ENCODE data around the gene GRIA1. TPM values are rescaled to one million over a fixed set of nuclear protein-coding genes. Genes with fewer than 3 reads are reported as not detected.

The GRIA1 gene
- total RNA-seq, 1 experiment from 2014 or later = 0.81 TPM

- no peak for DNase-seq (ENCODE audit: low spot score)
- no peaks in the 10 kb centered on the region for H3K36me3 Mint-ChIP-seq
- H3K9me3 Mint-ChIP-seq = no peaks in the 10 kb centered on the region
- H3K27me3 Mint-ChIP-seq (ENCODE audit: low read depth) = no peaks in the 10 kb centered on the region
- ATAC-seq = no peak
- no peak overlapping the region for H3K4me3 Mint-ChIP-seq
- ChIA-PET CTCF (no interaction called here), POLR2A (no interaction called here)
- TF ChIP-seq CREB1 (CRISPR knock-in tag; IDR thresholded peaks at IDR 0.05) (no peak), ZMAT4 (CRISPR knock-in tag; IDR thresholded peaks at IDR 0.05) (no peak), ZNF232 (CRISPR knock-in tag; IDR thresholded peaks at IDR 0.05) (no peak)
- H3K4me1 Mint-ChIP-seq = peaks cover 17% of the 10 kb centered on the region
- H3K27ac Mint-ChIP-seq = no peak overlapping the region
Measured at GRCh38 chr5:153630546-153630945, 140.1 kb downstream of the GRIA1 start.

DNA sequence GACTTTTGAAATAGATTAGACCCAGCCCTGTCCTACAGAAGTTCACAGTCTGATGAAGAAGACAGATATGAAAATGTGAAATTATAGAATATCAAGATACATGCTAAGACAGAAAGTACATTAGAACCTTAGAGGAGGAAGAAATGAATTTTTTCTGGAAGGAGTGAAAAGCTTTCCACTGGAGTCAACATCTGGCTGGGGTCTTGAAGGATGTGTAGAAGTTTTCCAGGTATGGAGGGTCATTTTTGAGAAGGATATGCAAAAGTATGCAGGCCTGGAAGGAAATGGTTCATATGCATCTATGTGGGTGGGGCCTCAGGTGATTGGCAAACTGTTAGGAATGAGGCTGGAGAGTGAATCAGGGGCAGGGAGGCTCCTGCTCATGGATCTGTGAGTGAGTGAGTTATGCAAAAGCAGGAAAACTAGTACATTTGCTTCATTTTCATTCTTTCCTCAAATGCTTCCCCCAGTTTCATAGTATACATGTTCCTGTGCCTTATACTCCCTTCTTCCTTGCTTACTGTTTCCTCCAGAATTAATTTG, 142.3 kb downstream of the GRIA1 start:
- ChIA-PET POLR2A (no interaction called here), CTCF (no interaction called here)
- no peaks in the 10 kb centered on the region for H3K9me3 Mint-ChIP-seq
- ATAC-seq = 0 out of 2 replicates have a peak, but pooled peaks have one; percentile 17
- no peak overlapping the region for H3K4me3 Mint-ChIP-seq
- no peaks in the 10 kb centered on the region for H3K36me3 Mint-ChIP-seq
- TF ChIP-seq CTCF (IDR thresholded peaks at IDR 0.05) (no peak), ZNF138 (CRISPR knock-in tag; conservative IDR thresholded peaks at IDR 0.05) (no peak), ZBTB21 (CRISPR knock-in tag; IDR thresholded peaks at IDR 0.05; ENCODE audit: borderline replicate concordance) (no peak), E2F4 (CRISPR knock-in tag; IDR thresholded peaks at IDR 0.05; ENCODE audit: borderline replicate concordance, low read depth) (no peak), ZNF219 (CRISPR knock-in tag; IDR thresholded peaks at IDR 0.05; ENCODE audit: borderline replicate concordance) (no peak)
- TF ChIP-seq, protein P1, sequence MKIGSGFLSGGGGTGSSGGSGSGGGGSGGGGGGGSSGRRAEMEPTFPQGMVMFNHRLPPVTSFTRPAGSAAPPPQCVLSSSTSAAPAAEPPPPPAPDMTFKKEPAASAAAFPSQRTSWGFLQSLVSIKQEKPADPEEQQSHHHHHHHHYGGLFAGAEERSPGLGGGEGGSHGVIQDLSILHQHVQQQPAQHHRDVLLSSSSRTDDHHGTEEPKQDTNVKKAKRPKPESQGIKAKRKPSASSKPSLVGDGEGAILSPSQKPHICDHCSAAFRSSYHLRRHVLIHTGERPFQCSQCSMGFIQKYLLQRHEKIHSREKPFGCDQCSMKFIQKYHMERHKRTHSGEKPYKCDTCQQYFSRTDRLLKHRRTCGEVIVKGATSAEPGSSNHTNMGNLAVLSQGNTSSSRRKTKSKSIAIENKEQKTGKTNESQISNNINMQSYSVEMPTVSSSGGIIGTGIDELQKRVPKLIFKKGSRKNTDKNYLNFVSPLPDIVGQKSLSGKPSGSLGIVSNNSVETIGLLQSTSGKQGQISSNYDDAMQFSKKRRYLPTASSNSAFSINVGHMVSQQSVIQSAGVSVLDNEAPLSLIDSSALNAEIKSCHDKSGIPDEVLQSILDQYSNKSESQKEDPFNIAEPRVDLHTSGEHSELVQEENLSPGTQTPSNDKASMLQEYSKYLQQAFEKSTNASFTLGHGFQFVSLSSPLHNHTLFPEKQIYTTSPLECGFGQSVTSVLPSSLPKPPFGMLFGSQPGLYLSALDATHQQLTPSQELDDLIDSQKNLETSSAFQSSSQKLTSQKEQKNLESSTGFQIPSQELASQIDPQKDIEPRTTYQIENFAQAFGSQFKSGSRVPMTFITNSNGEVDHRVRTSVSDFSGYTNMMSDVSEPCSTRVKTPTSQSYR (CRISPR knock-in tag; IDR thresholded peaks at IDR 0.05) = no peak
- TF ChIP-seq, protein P2, sequence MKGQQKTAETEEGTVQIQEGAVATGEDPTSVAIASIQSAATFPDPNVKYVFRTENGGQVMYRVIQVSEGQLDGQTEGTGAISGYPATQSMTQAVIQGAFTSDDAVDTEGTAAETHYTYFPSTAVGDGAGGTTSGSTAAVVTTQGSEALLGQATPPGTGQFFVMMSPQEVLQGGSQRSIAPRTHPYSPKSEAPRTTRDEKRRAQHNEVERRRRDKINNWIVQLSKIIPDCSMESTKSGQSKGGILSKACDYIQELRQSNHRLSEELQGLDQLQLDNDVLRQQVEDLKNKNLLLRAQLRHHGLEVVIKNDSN (CRISPR knock-in tag; IDR thresholded peaks at IDR 0.05) = no peak
- H3K27me3 Mint-ChIP-seq (ENCODE audit: low read depth) = no peaks in the 10 kb centered on the region
- no peak overlapping the region for H3K27ac Mint-ChIP-seq
- DNase-seq (ENCODE audit: low spot score) = no peak
- H3K4me1 Mint-ChIP-seq = peaks cover 17% of the 10 kb centered on the region

DNA sequence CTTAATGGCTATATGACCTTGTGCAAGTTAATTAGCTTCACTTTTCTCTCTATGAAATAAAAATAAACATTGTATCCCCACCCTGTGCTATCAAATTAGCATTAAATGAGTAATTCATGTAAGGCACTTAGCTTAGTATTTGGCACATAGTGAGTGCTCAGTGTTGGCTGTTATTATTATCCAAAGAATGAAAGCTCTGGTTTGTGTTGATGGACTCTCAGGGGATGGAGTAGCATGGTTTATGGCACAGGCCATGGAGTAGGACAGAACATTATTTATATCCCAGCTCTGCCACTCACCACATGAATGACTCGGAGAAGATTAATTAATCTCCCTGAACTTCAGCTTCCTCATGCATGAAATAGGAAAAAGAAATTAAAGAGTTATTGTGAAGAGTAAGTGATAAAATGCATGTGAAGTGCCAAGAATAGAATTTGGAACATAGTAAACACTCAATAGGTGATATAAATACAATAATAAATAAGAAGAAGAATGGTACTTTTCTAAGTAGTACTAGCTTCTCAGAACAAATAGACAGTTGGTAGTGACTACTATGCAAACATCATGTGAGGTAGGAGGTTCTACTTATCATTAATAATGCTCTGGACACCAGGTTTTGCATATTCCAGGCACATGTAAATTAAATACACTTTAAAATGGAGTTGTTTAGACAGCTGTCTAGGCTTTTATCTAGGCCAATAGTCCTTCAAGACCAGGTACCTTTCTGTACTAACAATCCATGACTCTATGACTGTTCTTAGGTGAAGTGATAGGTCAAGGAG, 146.4 kb downstream of the GRIA1 start:
- Mint-ChIP-seq H3K36me3 (no peaks in the 10 kb centered on the region), H3K27me3 (ENCODE audit: low read depth) (no peaks in the 10 kb centered on the region), H3K4me3 (no peak overlapping the region), H3K4me1 (peaks cover 14% of the 10 kb centered on the region), H3K27ac (no peak overlapping the region), H3K9me3 (no peaks in the 10 kb centered on the region)
- ChIA-PET POLR2A (no interaction called here), CTCF (no interaction called here)
- DNase-seq (ENCODE audit: low spot score) (no peak), ATAC-seq (no peak)
- TF ChIP-seq CDX4 (CRISPR knock-in tag; IDR thresholded peaks at IDR 0.05; ENCODE audit: borderline replicate concordance) = no peak
- no peak for TF ChIP-seq ZNF423 (CRISPR knock-in tag; IDR thresholded peaks at IDR 0.05)
- no peak for TF ChIP-seq CREB1 (CRISPR knock-in tag; IDR thresholded peaks at IDR 0.05)
- no peak for TF ChIP-seq SMAD4 (CRISPR knock-in tag; IDR thresholded peaks at IDR 0.05)
- no peak for TF ChIP-seq CBFB (CRISPR knock-in tag; IDR thresholded peaks at IDR 0.05; ENCODE audit: low read depth)
- TF ChIP-seq TCF7 (CRISPR knock-in tag; IDR thresholded peaks at IDR 0.05; ENCODE audit: low read depth) = no peak
- TF ChIP-seq HMGA2 (CRISPR knock-in tag; IDR thresholded peaks at IDR 0.05) = no peak
- no peak for TF ChIP-seq TEAD4 (CRISPR knock-in tag; IDR thresholded peaks at IDR 0.05)
- TF ChIP-seq, protein P3, sequence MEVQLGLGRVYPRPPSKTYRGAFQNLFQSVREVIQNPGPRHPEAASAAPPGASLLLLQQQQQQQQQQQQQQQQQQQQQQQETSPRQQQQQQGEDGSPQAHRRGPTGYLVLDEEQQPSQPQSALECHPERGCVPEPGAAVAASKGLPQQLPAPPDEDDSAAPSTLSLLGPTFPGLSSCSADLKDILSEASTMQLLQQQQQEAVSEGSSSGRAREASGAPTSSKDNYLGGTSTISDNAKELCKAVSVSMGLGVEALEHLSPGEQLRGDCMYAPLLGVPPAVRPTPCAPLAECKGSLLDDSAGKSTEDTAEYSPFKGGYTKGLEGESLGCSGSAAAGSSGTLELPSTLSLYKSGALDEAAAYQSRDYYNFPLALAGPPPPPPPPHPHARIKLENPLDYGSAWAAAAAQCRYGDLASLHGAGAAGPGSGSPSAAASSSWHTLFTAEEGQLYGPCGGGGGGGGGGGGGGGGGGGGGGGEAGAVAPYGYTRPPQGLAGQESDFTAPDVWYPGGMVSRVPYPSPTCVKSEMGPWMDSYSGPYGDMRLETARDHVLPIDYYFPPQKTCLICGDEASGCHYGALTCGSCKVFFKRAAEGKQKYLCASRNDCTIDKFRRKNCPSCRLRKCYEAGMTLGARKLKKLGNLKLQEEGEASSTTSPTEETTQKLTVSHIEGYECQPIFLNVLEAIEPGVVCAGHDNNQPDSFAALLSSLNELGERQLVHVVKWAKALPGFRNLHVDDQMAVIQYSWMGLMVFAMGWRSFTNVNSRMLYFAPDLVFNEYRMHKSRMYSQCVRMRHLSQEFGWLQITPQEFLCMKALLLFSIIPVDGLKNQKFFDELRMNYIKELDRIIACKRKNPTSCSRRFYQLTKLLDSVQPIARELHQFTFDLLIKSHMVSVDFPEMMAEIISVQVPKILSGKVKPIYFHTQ (CRISPR knock-in tag; IDR thresholded peaks at IDR 0.05) = no peak

Measured in WTC11 (cell line).